ENCODE measurements around the gene MAP2K6.

GRCh38 chr17:69503711-69504110 lies 89.2 kb downstream of the MAP2K6 start:
- TF ChIP-seq CTCF (conservative IDR thresholded peaks at IDR 0.05; ENCODE audit: low read length): no peak
- no peak for TF ChIP-seq EZH2phosphoT487 (IDR thresholded peaks at IDR 0.05; ENCODE audit: borderline replicate concordance)
